ENCODE data around the gene PHACTR1.

Gene PHACTR1

DNA sequence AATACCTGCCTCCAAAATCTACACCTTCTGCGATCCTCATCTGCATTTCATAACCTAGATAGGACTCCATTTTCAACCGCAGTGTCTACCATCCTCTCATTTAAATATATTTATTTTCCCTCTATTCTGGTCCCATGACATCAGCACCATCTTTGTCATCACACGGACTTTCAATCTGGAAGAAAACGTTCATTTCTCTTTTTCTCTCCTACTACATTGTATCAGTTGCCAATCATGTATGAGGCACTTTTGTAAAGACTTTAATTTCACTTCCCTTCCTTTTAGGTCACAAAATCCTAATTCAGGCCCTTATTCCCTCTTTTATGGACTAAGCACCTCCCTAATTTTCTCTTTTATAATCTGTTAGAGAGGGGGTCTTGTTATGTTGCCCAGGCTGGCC, 89.6 kb downstream of the PHACTR1 start:
- TF ChIP-seq POU2F2 (IDR thresholded peaks at IDR 0.05; ENCODE audit: low read depth, low read length) (no peak), SPI1 (IDR thresholded peaks at IDR 0.05; ENCODE audit: low read depth, low read length) (no peak), TAF1 (IDR thresholded peaks at IDR 0.05; ENCODE audit: low read depth, low read length) (no peak), PAX5 (IDR thresholded peaks at IDR 0.05; ENCODE audit: insufficient read depth, low read length, severe bottlenecking) (no peak), POLR2A (IDR thresholded peaks at IDR 0.05; ENCODE audit: low read depth, low read length) (no peak), POLR2AphosphoS5 (IDR thresholded peaks at IDR 0.05; ENCODE audit: low read depth, low read length) (no peak)
- FAIRE-seq (no peak), DNase-seq (ENCODE audit: insufficient read length, low spot score) (no peak)

DNA sequence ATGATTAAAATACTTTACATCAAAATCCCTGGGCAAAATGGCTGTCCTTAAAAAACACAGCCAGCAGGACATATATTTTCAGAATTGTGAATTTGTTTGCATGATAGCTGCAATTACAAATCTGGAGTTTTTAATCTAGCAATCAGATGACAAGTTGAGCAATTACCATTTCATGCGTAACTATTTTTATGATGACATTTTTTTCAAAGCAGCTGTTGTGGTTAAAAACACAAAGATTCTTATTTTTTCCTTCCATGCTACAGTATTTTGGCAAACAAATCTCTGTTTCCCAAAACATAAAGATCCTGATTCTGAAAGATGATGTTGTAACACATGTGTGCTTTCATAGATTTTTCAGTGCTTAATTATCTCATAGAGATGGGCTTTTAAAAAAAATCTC, 90.2 kb downstream of the PHACTR1 start:
- no peak for FAIRE-seq
- no peak for DNase-seq (ENCODE audit: insufficient read length, low spot score)
- TF ChIP-seq TAF1 (IDR thresholded peaks at IDR 0.05; ENCODE audit: low read depth, low read length) (no peak), POLR2A (IDR thresholded peaks at IDR 0.05; ENCODE audit: low read depth, low read length) (no peak), PAX5 (IDR thresholded peaks at IDR 0.05; ENCODE audit: insufficient read depth, low read length, severe bottlenecking) (no peak), SPI1 (IDR thresholded peaks at IDR 0.05; ENCODE audit: low read depth, low read length) (no peak), POU2F2 (IDR thresholded peaks at IDR 0.05; ENCODE audit: low read depth, low read length) (no peak), POLR2AphosphoS5 (IDR thresholded peaks at IDR 0.05; ENCODE audit: low read depth, low read length) (no peak)

DNA sequence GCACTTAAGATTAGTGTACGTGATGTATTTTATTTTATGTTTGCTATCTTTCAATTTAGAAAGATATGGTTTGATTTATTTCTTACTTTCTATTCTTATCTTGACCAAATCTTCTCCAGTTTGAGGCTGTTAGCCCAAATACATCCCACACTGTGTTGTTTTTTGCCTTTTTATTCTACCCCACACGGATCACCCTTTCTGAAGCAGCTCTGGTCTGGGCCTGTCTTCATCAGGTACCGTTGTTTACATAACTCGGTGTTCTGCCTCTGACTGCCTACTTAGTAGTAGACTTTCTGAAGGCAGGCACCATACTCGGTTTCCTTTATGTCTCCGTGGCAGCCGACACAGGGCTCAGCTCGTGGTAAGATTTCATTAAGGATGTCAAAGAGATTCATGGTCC, 95.0 kb downstream of the PHACTR1 start:
- FAIRE-seq (no peak), DNase-seq (ENCODE audit: insufficient read length, low spot score) (no peak)
- TF ChIP-seq TAF1 (IDR thresholded peaks at IDR 0.05; ENCODE audit: low read depth, low read length) (no peak), POLR2A (IDR thresholded peaks at IDR 0.05; ENCODE audit: low read depth, low read length) (no peak), SPI1 (IDR thresholded peaks at IDR 0.05; ENCODE audit: low read depth, low read length) (no peak)

DNA sequence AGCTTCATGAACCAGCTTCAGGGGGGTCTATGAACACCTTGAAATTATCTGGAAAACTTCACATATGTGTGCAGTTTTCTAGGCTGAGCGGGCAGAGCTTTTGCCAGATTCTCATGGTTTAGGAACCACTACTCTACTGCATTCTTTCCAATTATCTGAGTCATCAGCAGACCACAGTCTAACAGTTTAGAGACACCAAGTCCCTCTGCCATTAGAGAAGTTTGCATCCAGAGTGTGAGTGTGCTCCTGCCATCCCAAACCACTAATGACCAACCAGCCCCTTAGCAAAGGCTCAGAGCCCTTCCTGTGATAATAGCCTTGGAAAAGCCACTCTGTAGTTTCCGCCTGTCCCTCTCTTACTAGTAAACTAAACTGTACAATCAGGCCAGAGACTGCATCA, 96.8 kb downstream of the PHACTR1 start:
- DNase-seq (ENCODE audit: insufficient read length, low spot score) (no peak), FAIRE-seq (no peak)
- TF ChIP-seq POLR2AphosphoS5 (IDR thresholded peaks at IDR 0.05; ENCODE audit: low read depth, low read length): no peak
- TF ChIP-seq PAX5 (IDR thresholded peaks at IDR 0.05; ENCODE audit: insufficient read depth, low read length, severe bottlenecking): no peak
- TF ChIP-seq POLR2A (IDR thresholded peaks at IDR 0.05; ENCODE audit: low read depth, low read length): no peak
- no peak for TF ChIP-seq SPI1 (IDR thresholded peaks at IDR 0.05; ENCODE audit: low read depth, low read length)

DNA sequence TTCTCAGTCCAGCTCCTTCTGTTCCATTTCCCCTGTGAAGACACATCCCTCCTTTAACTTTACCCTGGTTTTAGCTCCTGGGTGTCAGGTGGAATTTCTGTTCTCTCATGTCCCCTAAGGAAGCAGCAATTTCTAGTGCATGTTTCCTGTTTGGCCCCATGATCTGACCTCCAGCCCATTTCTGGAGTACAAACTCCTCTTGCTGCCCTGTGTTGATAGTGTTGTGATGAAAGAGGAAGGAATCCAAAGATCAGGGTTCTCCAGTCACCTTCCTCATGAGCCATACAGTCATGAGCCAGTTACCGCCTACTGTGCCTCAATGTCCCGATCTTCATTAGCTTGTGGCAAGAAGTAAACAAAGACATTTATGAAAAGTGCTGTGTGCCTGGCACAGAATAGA, 97.4 kb downstream of the PHACTR1 start:
- DNase-seq (ENCODE audit: insufficient read length, low spot score): no peak
- FAIRE-seq: no peak
- TF ChIP-seq PAX5 (IDR thresholded peaks at IDR 0.05; ENCODE audit: insufficient read depth, low read length, severe bottlenecking) (no peak), POU2F2 (IDR thresholded peaks at IDR 0.05; ENCODE audit: low read depth, low read length) (no peak), TAF1 (IDR thresholded peaks at IDR 0.05; ENCODE audit: low read depth, low read length) (no peak), POLR2A (IDR thresholded peaks at IDR 0.05; ENCODE audit: low read depth, low read length) (no peak), POLR2AphosphoS5 (IDR thresholded peaks at IDR 0.05; ENCODE audit: low read depth, low read length) (no peak), SPI1 (IDR thresholded peaks at IDR 0.05; ENCODE audit: low read depth, low read length) (no peak)

DNA sequence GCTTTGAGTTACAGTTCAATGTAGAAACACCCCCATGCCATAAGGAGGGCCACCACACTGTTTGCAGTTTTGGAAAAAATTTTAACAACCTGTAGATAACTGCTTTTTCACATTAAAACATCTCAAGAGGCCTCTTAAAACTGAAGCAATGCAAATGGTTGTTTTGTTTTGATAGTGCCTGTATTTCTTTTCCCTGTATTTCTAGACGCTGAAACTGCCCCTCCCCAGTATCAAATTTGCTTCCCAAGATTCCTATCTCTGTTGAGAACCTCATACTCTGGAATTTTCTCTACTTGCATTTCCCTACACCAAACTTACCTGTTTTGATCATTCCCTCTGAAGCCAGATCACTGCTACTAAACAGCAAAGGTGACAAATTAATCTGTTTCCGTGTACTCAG, 98.5 kb downstream of the PHACTR1 start:
- TF ChIP-seq POU2F2 (IDR thresholded peaks at IDR 0.05; ENCODE audit: low read depth, low read length): no peak
- TF ChIP-seq POLR2AphosphoS5 (IDR thresholded peaks at IDR 0.05; ENCODE audit: low read depth, low read length): no peak
- TF ChIP-seq POLR2A (IDR thresholded peaks at IDR 0.05; ENCODE audit: low read depth, low read length): no peak
- no peak for TF ChIP-seq PAX5 (IDR thresholded peaks at IDR 0.05; ENCODE audit: insufficient read depth, low read length, severe bottlenecking)
- no peak for TF ChIP-seq TAF1 (IDR thresholded peaks at IDR 0.05; ENCODE audit: low read depth, low read length)
- TF ChIP-seq SPI1 (IDR thresholded peaks at IDR 0.05; ENCODE audit: low read depth, low read length): no peak
- no peak for FAIRE-seq
- no peak for DNase-seq (ENCODE audit: insufficient read length, low spot score)

DNA sequence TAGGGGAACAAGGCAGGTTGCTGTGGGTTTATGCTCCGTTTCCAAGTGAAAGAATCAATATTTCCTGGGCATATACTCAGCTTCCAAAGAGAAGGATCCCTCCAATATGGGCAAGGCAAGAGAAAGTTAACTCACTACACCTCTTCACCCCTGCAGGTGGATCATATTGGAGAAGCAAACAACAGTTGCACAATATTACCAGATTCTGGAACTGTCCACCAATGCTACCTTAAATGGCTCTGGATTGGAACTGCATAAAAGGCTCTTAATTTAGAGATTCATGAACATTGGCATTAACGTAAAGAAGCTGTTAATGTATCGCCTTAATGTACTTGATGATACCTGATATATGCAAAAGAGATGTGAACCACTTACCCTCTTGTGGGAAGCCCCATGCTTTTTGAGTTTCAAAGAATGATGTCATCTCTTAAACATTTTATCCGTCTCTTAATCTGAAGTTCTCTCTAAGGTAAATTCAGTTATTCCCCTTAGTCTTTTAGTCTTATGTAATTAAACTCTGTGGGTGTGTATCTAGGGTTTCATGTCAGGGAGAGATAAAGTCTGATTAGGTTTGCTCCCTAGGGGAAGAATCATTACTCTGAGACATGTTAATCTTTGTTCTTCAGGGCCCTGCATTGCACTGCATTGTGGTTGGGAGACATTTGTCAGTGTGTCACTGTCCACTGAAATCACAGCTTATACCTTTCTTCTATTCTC, 99.5 kb downstream of the PHACTR1 start:
- no peak for FAIRE-seq

DNA sequence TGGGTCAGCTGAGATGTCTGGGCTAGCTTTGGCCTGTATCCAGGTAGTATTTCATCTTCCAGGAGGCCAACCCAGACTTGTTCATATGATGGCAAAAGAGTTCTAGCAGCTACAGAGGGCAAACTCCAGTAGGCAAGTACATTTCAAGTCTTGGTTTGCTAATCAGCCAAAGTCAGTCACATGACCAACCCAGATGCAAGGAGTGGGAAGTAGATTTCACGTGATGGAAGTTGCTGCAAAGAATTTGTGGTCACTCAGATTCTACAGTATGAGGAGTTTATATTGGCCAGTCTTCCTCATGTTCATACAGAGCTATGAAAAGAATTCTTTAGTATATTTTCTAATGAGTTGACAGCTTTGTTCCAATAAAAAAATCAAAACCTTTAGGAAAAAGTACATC, 101.8 kb downstream of the PHACTR1 start:
- no peak for DNase-seq (ENCODE audit: insufficient read length, low spot score)
- no peak for TF ChIP-seq PAX5 (IDR thresholded peaks at IDR 0.05; ENCODE audit: insufficient read depth, low read length, severe bottlenecking)
- TF ChIP-seq SPI1 (IDR thresholded peaks at IDR 0.05; ENCODE audit: low read depth, low read length): no peak
- no peak for TF ChIP-seq POLR2AphosphoS5 (IDR thresholded peaks at IDR 0.05; ENCODE audit: low read depth, low read length)
- TF ChIP-seq POLR2A (IDR thresholded peaks at IDR 0.05; ENCODE audit: low read depth, low read length): no peak
- TF ChIP-seq POU2F2 (IDR thresholded peaks at IDR 0.05; ENCODE audit: low read depth, low read length): no peak
- TF ChIP-seq TAF1 (IDR thresholded peaks at IDR 0.05; ENCODE audit: low read depth, low read length): no peak
- no peak for FAIRE-seq

More for the DNA sequence above, 99.5 kb downstream of the PHACTR1 start:
- no peak for DNase-seq (ENCODE audit: insufficient read length, low spot score)
- TF ChIP-seq POLR2A (IDR thresholded peaks at IDR 0.05; ENCODE audit: low read depth, low read length): no peak
- no peak for TF ChIP-seq POLR2AphosphoS5 (IDR thresholded peaks at IDR 0.05; ENCODE audit: low read depth, low read length)
- TF ChIP-seq SPI1 (IDR thresholded peaks at IDR 0.05; ENCODE audit: low read depth, low read length): no peak
- no peak for TF ChIP-seq POU2F2 (IDR thresholded peaks at IDR 0.05; ENCODE audit: low read depth, low read length)
- no peak for TF ChIP-seq TAF1 (IDR thresholded peaks at IDR 0.05; ENCODE audit: low read depth, low read length)
- TF ChIP-seq PAX5 (IDR thresholded peaks at IDR 0.05; ENCODE audit: insufficient read depth, low read length, severe bottlenecking): no peak

DNA sequence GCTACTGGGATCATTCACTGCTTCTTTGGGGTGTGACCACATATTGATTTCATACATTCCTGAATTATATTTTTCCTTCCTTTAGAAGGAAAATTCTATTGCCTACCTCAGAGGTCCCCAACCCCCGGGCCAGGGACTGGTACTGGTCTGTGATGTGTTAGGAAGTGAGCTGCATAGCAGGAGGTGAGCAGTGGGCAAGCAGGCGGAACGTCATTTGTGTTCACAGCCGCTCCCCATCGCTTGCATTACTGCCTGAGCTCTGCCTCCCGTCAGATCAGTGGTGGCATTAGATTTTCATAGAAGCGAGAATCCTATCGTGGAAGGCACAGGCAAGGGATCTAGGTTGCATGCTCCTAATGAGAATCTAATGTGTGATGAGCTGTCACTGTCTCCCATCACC, 107.3 kb downstream of the PHACTR1 start:
- no peak for FAIRE-seq
- TF ChIP-seq SPI1 (IDR thresholded peaks at IDR 0.05; ENCODE audit: low read depth, low read length): no peak
- TF ChIP-seq POLR2AphosphoS5 (IDR thresholded peaks at IDR 0.05; ENCODE audit: low read depth, low read length): no peak
- no peak for TF ChIP-seq PAX5 (IDR thresholded peaks at IDR 0.05; ENCODE audit: insufficient read depth, low read length, severe bottlenecking)
- no peak for TF ChIP-seq POU2F2 (IDR thresholded peaks at IDR 0.05; ENCODE audit: low read depth, low read length)
- no peak for TF ChIP-seq POLR2A (IDR thresholded peaks at IDR 0.05; ENCODE audit: low read depth, low read length)
- no peak for TF ChIP-seq TAF1 (IDR thresholded peaks at IDR 0.05; ENCODE audit: low read depth, low read length)
- DNase-seq (ENCODE audit: insufficient read length, low spot score): no peak

DNA sequence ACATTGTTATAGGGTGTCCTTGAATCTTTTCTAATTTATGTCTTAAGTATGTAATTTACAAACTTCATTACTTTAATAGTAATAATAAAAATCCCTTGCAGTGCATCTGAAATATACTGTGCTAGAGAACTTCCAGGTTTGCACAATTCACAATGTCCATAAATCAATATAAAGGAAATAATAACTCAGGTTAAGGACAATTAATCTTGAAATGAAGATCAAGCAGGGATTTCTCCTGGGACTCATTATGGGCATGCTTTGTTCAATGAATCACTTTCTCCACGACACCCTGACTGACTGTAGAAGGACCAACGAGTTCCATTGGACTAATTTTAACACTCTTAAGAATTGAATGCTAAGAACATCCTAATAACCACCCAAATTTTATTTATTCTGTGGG, 110.0 kb downstream of the PHACTR1 start:
- DNase-seq (ENCODE audit: insufficient read length, low spot score) (no peak), FAIRE-seq (no peak)
- TF ChIP-seq PAX5 (IDR thresholded peaks at IDR 0.05; ENCODE audit: insufficient read depth, low read length, severe bottlenecking) (no peak), TAF1 (IDR thresholded peaks at IDR 0.05; ENCODE audit: low read depth, low read length) (no peak), POU2F2 (IDR thresholded peaks at IDR 0.05; ENCODE audit: low read depth, low read length) (no peak), POLR2AphosphoS5 (IDR thresholded peaks at IDR 0.05; ENCODE audit: low read depth, low read length) (no peak), SPI1 (IDR thresholded peaks at IDR 0.05; ENCODE audit: low read depth, low read length) (no peak), POLR2A (IDR thresholded peaks at IDR 0.05; ENCODE audit: low read depth, low read length) (no peak)

Data from GM12891 (cell line).